SK-N-MC (cell line): ENCODE measurements around the gene TOM1L2.

Experiments used
- EZH2 ChIP-seq: fragments of 200-600 bp; sonication (generic); IDR thresholded peaks from one replicate; pipeline ENCODE4 v1.6.1; 2017; ENCODE audit warnings: antibody characterized with exemption
- POLR2AphosphoS5 ChIP-seq: IDR thresholded peaks from 2 replicates; pipeline ENCODE4 v1.6.1; 2012; ENCODE audit warnings: mild to moderate bottlenecking, low read depth, low read length, borderline replicate concordance

DNA sequence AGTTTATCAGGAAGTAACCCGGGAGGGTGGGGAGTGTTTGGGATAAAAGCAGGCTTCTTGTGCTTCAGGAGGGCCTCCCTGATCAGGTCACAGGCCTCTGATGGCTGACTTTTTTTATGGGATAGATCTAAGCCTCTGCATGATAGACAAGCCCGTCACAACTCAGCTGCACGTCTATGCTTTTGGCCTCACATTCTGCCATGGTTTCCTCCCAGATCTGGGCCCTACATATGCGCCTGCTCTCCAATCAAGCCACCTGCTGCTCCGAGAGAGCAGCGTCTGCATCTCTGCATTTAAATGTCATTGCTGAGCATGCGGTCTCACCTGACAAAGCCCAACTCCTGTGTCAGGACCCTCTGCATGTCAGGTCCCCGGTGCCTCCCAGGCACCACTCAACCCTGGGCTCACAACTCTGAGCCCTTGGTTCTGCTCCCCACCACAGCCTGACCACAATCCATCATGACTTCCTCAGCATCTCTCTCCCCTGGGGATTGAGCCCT lies 90.1 kb downstream of the TOM1L2 start:
- TF ChIP-seq EZH2 (no peak), POLR2AphosphoS5 (no peak)
